ENCODE data around the gene PRPF40B.
"Not testable (repeated sequence)": the region's sequence is repeated elsewhere in the genome, so short reads cannot be mapped to it uniquely, and the experiment has no call there.

Gene PRPF40B

GRCh38 chr12:49585477-49586459 is 37.6 kb upstream of the PRPF40B start:
- no peak for DNase-seq
- H3K27ac ChIP-seq (ENCODE audit: insufficient read depth, low read length, poor library complexity, severe bottlenecking) = no peak overlapping the region
- H3K9me3 ChIP-seq (ENCODE audit: control insufficient read depth, low read length) = no peaks in the 10 kb centered on the region
- H3K36me3 ChIP-seq (ENCODE audit: control insufficient read depth, insufficient read depth, low read length) = peaks cover 19% of the 10 kb centered on the region
- H3K4me1 ChIP-seq (ENCODE audit: control insufficient read depth, insufficient read depth, low read length, poor library complexity, severe bottlenecking) = no peaks in the 10 kb centered on the region
- H3K27me3 ChIP-seq (replicated peaks; ENCODE audit: control insufficient read depth, insufficient read depth, low read length, poor library complexity, severe bottlenecking) = no peaks in the 10 kb centered on the region
- H3K4me3 ChIP-seq (ENCODE audit: insufficient read depth, low read depth, low read length, poor library complexity, severe bottlenecking) = no peak overlapping the region

GRCh38 chr12:49587174-49587908 is 36.0 kb upstream of the PRPF40B start:
- H3K36me3 ChIP-seq (ENCODE audit: control insufficient read depth, insufficient read depth, low read length) = peaks cover 19% of the 10 kb centered on the region
- no peaks in the 10 kb centered on the region for H3K4me1 ChIP-seq (ENCODE audit: control insufficient read depth, insufficient read depth, low read length, poor library complexity, severe bottlenecking)
- no peak overlapping the region for H3K27ac ChIP-seq (ENCODE audit: insufficient read depth, low read length, poor library complexity, severe bottlenecking)
- no peak for DNase-seq
- no peaks in the 10 kb centered on the region for H3K27me3 ChIP-seq (replicated peaks; ENCODE audit: control insufficient read depth, insufficient read depth, low read length, poor library complexity, severe bottlenecking)
- H3K4me3 ChIP-seq (ENCODE audit: insufficient read depth, low read depth, low read length, poor library complexity, severe bottlenecking) = no peak overlapping the region
- no peaks in the 10 kb centered on the region for H3K9me3 ChIP-seq (ENCODE audit: control insufficient read depth, low read length)

- Histone ChIP-seq H3K4me3 (ENCODE audit: insufficient read depth, low read depth, low read length, poor library complexity, severe bottlenecking) (no peak overlapping the region), H3K36me3 (ENCODE audit: control insufficient read depth, insufficient read depth, low read length) (peaks cover 15% of the 10 kb centered on the region), H3K4me1 (ENCODE audit: control insufficient read depth, insufficient read depth, low read length, poor library complexity, severe bottlenecking) (no peaks in the 10 kb centered on the region), H3K27me3 (replicated peaks; ENCODE audit: control insufficient read depth, insufficient read depth, low read length, poor library complexity, severe bottlenecking) (no peaks in the 10 kb centered on the region), H3K9me3 (ENCODE audit: control insufficient read depth, low read length) (no peaks in the 10 kb centered on the region), H3K27ac (ENCODE audit: insufficient read depth, low read length, poor library complexity, severe bottlenecking) (no peak overlapping the region)
- no peak for DNase-seq
Observed at GRCh38 chr12:49588281-49588680, 35.1 kb upstream of the PRPF40B start.

DNA sequence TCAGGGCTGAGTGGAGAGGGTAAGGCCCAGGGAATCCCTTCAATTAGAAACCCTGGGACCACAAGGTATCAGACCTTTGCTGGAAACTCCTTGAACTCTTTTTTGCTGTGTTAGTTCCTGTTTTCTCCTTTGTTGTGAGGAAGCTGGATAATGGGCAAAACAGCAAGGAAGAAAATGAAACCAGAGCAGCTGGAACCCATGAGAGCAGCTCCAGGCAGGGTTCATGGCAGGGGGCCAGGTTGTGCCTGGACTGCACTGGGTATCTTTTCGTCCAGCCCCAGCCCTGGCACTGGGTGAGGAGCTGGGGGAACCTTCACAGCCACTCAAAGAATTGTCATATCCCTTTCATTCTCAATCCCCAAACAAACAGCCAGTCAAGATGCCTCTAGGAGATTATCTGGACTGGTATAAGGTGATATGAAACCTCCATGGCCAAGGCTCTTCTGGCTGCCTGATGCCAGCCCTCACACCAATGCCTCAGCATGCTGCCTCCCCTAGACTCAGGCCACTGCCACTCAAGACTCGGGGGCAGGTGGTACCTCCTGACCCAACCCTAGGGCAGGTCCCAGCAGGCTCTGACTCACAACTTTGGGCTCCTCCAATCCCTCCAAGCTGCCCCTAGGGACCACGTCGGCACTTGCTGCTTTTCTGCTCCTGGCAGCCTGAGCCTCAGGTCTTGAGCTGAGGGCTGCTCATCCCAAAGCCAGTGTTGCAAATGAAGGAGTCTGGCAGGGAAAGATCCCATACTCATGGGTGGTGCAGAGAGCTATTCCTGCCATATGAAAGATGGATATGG is 34.4 kb upstream of the PRPF40B start:
- no peak for DNase-seq
- Histone ChIP-seq H3K4me3 (ENCODE audit: insufficient read depth, low read depth, low read length, poor library complexity, severe bottlenecking) (no peak overlapping the region), H3K9me3 (ENCODE audit: control insufficient read depth, low read length) (no peaks in the 10 kb centered on the region), H3K27ac (ENCODE audit: insufficient read depth, low read length, poor library complexity, severe bottlenecking) (no peak overlapping the region), H3K4me1 (ENCODE audit: control insufficient read depth, insufficient read depth, low read length, poor library complexity, severe bottlenecking) (no peaks in the 10 kb centered on the region), H3K27me3 (replicated peaks; ENCODE audit: control insufficient read depth, insufficient read depth, low read length, poor library complexity, severe bottlenecking) (no peaks in the 10 kb centered on the region), H3K36me3 (ENCODE audit: control insufficient read depth, insufficient read depth, low read length) (peaks cover 9% of the 10 kb centered on the region)

DNA sequence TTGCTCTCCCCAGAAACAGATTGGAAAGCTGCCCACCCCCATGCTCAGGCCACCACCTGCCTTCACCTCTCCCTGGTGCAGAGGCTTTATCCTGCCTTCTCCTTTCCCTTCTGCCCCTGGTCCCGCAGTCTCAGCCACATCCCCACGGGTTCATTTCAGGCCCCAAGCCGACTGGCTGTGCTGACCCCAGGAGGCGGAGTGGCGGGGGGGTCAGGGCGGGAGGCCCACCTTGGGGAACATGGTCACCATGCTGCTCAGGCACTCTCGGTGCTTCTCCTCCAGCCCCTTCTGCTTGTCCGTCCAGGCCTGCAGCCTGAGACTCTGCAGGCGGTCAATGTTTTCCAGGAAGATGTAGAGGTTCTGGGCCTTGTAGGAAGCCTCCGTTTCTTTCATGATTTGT is 24.8 kb upstream of the PRPF40B start:
- H3K27ac ChIP-seq (ENCODE audit: insufficient read depth, low read length, poor library complexity, severe bottlenecking) = no peak overlapping the region
- no peaks in the 10 kb centered on the region for H3K4me1 ChIP-seq (ENCODE audit: control insufficient read depth, insufficient read depth, low read length, poor library complexity, severe bottlenecking)
- H3K4me3 ChIP-seq (ENCODE audit: insufficient read depth, low read depth, low read length, poor library complexity, severe bottlenecking) = no peak overlapping the region
- no peaks in the 10 kb centered on the region for H3K27me3 ChIP-seq (replicated peaks; ENCODE audit: control insufficient read depth, insufficient read depth, low read length, poor library complexity, severe bottlenecking)
- no peak for DNase-seq
- no peaks in the 10 kb centered on the region for H3K9me3 ChIP-seq (ENCODE audit: control insufficient read depth, low read length)
- no peaks in the 10 kb centered on the region for H3K36me3 ChIP-seq (ENCODE audit: control insufficient read depth, insufficient read depth, low read length)

DNA sequence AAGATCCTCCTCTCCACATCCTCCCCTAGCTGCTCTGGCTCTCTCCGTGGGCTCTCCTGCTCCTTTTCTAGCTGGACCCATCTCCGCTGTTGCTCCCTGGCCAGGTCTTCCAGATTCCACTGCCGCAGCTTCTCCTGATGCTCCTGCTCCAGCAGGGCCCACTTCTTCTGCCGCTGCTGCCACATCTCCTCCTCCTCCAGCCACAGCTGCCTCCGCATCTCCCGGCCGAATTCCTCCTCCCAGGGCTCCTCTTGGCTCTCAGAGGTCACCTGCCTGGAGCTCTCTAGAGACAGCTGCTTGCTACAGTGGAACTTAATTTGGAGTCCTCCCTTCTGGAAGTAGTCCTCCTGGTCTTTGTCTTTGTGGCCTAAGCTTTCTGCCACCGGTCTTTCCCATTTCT is 23.4 kb upstream of the PRPF40B start:
- H3K4me1 ChIP-seq (ENCODE audit: control insufficient read depth, insufficient read depth, low read length, poor library complexity, severe bottlenecking) = no peaks in the 10 kb centered on the region
- no peak for DNase-seq
- H3K27ac ChIP-seq (ENCODE audit: insufficient read depth, low read length, poor library complexity, severe bottlenecking) = no peak overlapping the region
- no peak overlapping the region for H3K4me3 ChIP-seq (ENCODE audit: insufficient read depth, low read depth, low read length, poor library complexity, severe bottlenecking)
- H3K9me3 ChIP-seq (ENCODE audit: control insufficient read depth, low read length) = no peaks in the 10 kb centered on the region
- H3K27me3 ChIP-seq (replicated peaks; ENCODE audit: control insufficient read depth, insufficient read depth, low read length, poor library complexity, severe bottlenecking) = no peaks in the 10 kb centered on the region
- no peaks in the 10 kb centered on the region for H3K36me3 ChIP-seq (ENCODE audit: control insufficient read depth, insufficient read depth, low read length)

GRCh38 chr12:49603721-49604120 is 19.6 kb upstream of the PRPF40B start:
- Histone ChIP-seq H3K4me1 (ENCODE audit: control insufficient read depth, insufficient read depth, low read length, poor library complexity, severe bottlenecking) (no peaks in the 10 kb centered on the region), H3K36me3 (ENCODE audit: control insufficient read depth, insufficient read depth, low read length) (no peaks in the 10 kb centered on the region), H3K9me3 (ENCODE audit: control insufficient read depth, low read length) (no peaks in the 10 kb centered on the region), H3K4me3 (ENCODE audit: insufficient read depth, low read depth, low read length, poor library complexity, severe bottlenecking) (no peak overlapping the region), H3K27ac (ENCODE audit: insufficient read depth, low read length, poor library complexity, severe bottlenecking) (no peak overlapping the region), H3K27me3 (replicated peaks; ENCODE audit: control insufficient read depth, insufficient read depth, low read length, poor library complexity, severe bottlenecking) (no peaks in the 10 kb centered on the region)
- no peak for DNase-seq

DNA sequence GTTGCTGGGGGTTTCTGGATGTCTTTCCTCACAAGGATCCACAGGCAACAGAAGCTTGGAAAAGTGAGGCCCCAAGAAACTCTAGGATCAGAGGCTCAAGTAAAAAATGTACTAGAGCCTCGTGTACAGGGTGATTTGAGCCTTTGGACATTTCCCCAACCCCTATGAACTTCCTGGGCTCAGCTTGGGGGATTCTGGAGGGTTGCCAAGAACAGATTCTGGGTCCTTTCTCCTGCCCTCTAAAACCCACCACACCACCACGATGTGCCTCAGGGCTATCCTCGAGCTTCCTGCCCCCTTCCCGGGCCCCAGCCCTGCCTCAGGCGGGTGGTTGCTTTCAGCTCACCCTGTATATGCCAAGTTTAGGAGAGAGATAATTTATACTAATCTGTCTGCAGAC is 18.5 kb upstream of the PRPF40B start:
- no peak overlapping the region for H3K4me3 ChIP-seq (ENCODE audit: insufficient read depth, low read depth, low read length, poor library complexity, severe bottlenecking)
- DNase-seq = no peak
- no peaks in the 10 kb centered on the region for H3K27me3 ChIP-seq (replicated peaks; ENCODE audit: control insufficient read depth, insufficient read depth, low read length, poor library complexity, severe bottlenecking)

DNA sequence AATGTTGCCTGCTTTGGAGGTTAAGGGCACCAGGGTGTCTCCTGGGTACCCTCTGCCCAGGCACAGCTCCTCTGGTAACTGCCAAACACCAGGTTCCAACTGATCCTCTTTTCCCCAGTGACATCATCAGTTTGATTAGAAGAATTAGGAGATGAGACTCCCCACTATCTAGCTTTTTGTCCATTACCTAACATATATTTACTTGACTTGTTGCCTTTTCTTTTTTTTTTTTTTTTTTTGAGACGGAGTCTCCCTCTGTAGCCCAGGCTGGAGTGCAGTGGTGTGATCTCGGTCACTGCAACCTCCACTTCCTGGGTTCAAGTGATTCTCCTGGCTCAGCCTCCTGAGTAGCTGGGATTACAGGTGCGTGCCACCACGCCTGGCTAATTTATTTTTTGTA is 17.8 kb upstream of the PRPF40B start, which contains the start of gene FAM186B:
FAM186B (minus strand) TSS at position 101 of the 400 bp plus-strand sequence. CDS start 162 bp downstream, outside the sequence.
- H3K9me3 ChIP-seq (ENCODE audit: control insufficient read depth, low read length); H3K4me3 ChIP-seq (ENCODE audit: insufficient read depth, low read depth, low read length, poor library complexity, severe bottlenecking); H3K36me3 ChIP-seq (ENCODE audit: control insufficient read depth, insufficient read depth, low read length); DNase-seq; H3K27me3 ChIP-seq (replicated peaks; ENCODE audit: control insufficient read depth, insufficient read depth, low read length, poor library complexity, severe bottlenecking); H3K27ac ChIP-seq (ENCODE audit: insufficient read depth, low read length, poor library complexity, severe bottlenecking); H3K4me1 ChIP-seq (ENCODE audit: control insufficient read depth, insufficient read depth, low read length, poor library complexity, severe bottlenecking): not testable (repeated sequence)

More for the DNA sequence above, 18.5 kb upstream of the PRPF40B start:
- H3K4me1 ChIP-seq (ENCODE audit: control insufficient read depth, insufficient read depth, low read length, poor library complexity, severe bottlenecking) = no peaks in the 10 kb centered on the region
- H3K9me3 ChIP-seq (ENCODE audit: control insufficient read depth, low read length) = no peaks in the 10 kb centered on the region
- H3K27ac ChIP-seq (ENCODE audit: insufficient read depth, low read length, poor library complexity, severe bottlenecking) = no peak overlapping the region
- no peaks in the 10 kb centered on the region for H3K36me3 ChIP-seq (ENCODE audit: control insufficient read depth, insufficient read depth, low read length)

All from effector memory CD4-positive, alpha-beta T cell (primary cell).